Lower leg skin (tissue), 3 donors: ENCODE measurements around the gene UNKL.

ENCODE experiments used
- POLR2A ChIP-seq, 2 donors: fragments of 450-650 bp; IDR thresholded peaks; one replicate each; pipeline ENCODE4 v1.6.1; 2016 to 2017; ENCODE audit warnings: antibody characterized with exemption in 2 of 2, mild to moderate bottlenecking in 1 of 2, moderate library complexity in 1 of 2
- TF ChIP-seq, protein P1 (sequence below), 3 donors: fragments of 450-650 bp; IDR thresholded peaks; one replicate each; pipeline ENCODE4 v1.5.1; 2016; ENCODE audit warnings: antibody characterized with exemption in 3 of 3, mild to moderate bottlenecking in 3 of 3, moderate library complexity in 2 of 3

GRCh38 chr16:1435921-1436697 is 21.6 kb upstream of the UNKL start:
- TF ChIP-seq, protein P1, sequence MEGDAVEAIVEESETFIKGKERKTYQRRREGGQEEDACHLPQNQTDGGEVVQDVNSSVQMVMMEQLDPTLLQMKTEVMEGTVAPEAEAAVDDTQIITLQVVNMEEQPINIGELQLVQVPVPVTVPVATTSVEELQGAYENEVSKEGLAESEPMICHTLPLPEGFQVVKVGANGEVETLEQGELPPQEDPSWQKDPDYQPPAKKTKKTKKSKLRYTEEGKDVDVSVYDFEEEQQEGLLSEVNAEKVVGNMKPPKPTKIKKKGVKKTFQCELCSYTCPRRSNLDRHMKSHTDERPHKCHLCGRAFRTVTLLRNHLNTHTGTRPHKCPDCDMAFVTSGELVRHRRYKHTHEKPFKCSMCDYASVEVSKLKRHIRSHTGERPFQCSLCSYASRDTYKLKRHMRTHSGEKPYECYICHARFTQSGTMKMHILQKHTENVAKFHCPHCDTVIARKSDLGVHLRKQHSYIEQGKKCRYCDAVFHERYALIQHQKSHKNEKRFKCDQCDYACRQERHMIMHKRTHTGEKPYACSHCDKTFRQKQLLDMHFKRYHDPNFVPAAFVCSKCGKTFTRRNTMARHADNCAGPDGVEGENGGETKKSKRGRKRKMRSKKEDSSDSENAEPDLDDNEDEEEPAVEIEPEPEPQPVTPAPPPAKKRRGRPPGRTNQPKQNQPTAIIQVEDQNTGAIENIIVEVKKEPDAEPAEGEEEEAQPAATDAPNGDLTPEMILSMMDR (IDR thresholded peaks at IDR 0.05), result no peak
- no peak for TF ChIP-seq POLR2A (IDR thresholded peaks at IDR 0.05)
